Vagina (tissue), 2 donors: ENCODE results near the gene C5AR2.

Experiments used
- POLR2A ChIP-seq, 2 donors: fragments of 450-650 bp; IDR thresholded peaks; one replicate each; pipeline ENCODE4 v1.6.1; 2017; ENCODE audit warnings: antibody characterized with exemption in 2 of 2, mild to moderate bottlenecking in 2 of 2, moderate library complexity in 2 of 2
- POLR2AphosphoS5 ChIP-seq, 2 donors: sonication (generic); formaldehyde crosslinking; IDR thresholded peaks; one replicate each; pipeline ENCODE4 v1.9.0; 2017; ENCODE audit warnings: antibody characterized with exemption in 2 of 2, mild to moderate bottlenecking in 2 of 2, low read depth in 1 of 2; ENCODE audit not compliant: insufficient read depth in 1 of 2
- TF ChIP-seq, protein P1 (sequence below), 3 experiments: fragments of 450-650 bp in 2 of 3; fragments of 200-600 bp in 1 of 3; sonication (generic) in 1 of 3; IDR thresholded peaks; one replicate each; pipeline ENCODE4 v1.5.1; 2017 to 2019; ENCODE audit warnings: antibody characterized with exemption in 3 of 3, mild to moderate bottlenecking in 2 of 3, moderate library complexity in 2 of 3

GRCh38 chr19:47363758-47364531 lies 32.0 kb downstream of the C5AR2 start:
- TF ChIP-seq POLR2AphosphoS5 (IDR thresholded peaks at IDR 0.05; ENCODE audit: insufficient read depth in 1 of 2, low read depth in 1 of 2) (no peak), POLR2A (IDR thresholded peaks at IDR 0.05) (no peak)
- TF ChIP-seq, protein P1, sequence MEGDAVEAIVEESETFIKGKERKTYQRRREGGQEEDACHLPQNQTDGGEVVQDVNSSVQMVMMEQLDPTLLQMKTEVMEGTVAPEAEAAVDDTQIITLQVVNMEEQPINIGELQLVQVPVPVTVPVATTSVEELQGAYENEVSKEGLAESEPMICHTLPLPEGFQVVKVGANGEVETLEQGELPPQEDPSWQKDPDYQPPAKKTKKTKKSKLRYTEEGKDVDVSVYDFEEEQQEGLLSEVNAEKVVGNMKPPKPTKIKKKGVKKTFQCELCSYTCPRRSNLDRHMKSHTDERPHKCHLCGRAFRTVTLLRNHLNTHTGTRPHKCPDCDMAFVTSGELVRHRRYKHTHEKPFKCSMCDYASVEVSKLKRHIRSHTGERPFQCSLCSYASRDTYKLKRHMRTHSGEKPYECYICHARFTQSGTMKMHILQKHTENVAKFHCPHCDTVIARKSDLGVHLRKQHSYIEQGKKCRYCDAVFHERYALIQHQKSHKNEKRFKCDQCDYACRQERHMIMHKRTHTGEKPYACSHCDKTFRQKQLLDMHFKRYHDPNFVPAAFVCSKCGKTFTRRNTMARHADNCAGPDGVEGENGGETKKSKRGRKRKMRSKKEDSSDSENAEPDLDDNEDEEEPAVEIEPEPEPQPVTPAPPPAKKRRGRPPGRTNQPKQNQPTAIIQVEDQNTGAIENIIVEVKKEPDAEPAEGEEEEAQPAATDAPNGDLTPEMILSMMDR (IDR thresholded peaks at IDR 0.05): no peak
